ENCODE measurements around the gene RPL6.

Gene RPL6

DNA sequence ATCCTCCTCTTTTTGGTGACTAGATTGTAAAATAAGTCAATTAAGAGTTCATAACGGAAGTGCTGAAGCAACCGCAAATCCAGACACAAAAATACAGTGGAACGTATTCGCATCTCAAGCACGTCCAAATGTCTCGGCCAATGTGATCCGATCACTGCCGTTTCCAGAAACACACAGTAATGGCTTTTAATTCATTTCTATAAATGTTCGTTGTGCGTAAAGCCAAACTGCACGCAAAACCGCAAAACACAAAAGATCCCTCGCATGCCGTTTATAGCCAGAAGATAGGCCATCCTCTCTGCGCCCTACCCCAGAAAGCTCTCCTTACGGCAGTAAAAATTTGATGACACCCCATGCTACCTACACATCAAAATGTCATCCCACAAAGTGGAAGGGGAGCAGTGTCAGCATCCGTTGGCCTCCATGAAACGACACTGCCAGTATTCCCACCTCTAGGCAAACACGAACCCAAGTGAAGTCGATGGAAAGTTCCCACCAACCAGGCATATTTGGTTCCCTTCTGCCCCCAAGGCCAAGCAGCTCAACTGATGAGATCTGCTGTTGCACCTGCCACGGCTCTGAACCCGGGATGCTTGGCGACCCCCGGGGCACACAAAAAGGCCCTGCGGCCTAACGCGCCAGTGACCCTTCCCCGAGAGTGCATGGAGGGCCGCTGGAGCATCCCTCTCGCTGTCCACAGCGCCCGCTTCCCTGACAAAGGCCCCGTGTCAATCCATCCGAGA lies 28.6 kb downstream of the RPL6 start:
- peak in 18 of 56 donors; percentile 2 to 50 (median 28) for DNase-seq

GRCh38 chr12:112375105-112375504 lies 34.3 kb downstream of the RPL6 start:
- no peak for DNase-seq

GRCh38 chr12:112374166-112374740 lies 35.2 kb downstream of the RPL6 start:
- DNase-seq: no peak

DNA sequence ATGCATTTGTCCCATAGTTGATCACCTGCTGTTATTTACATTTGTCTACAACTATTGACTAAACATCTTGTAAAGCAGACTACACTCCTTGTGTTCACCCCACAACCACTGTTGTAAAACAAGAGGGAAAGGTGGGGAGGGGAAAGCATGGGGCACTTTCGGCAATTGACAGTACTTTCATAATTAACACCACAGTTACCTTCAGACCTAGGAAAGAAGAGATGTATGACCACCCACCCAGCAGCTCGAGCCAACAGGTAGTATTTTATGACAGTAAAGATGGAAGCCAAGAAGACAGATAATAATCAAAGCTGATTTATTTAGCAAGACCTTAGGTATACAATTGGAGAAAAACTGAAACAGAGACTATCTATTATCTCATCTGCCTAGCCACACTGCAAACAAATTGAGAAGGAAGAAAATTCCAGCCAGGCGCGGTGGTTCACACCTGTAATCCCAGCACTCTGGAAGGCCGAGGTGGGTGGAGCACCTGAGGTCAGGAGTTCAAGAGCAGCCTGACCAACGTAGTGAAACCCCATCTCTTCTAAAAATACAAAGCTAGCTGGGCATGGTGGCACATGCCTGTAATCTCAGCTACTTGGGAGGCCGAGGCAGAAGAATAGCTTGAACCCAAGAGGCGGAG lies 38.4 kb downstream of the RPL6 start:
- DNase-seq: no peak

- DNase-seq: no peak
These were observed 39.2 kb downstream of the RPL6 start for GRCh38 chr12:112370199-112370598.

DNA sequence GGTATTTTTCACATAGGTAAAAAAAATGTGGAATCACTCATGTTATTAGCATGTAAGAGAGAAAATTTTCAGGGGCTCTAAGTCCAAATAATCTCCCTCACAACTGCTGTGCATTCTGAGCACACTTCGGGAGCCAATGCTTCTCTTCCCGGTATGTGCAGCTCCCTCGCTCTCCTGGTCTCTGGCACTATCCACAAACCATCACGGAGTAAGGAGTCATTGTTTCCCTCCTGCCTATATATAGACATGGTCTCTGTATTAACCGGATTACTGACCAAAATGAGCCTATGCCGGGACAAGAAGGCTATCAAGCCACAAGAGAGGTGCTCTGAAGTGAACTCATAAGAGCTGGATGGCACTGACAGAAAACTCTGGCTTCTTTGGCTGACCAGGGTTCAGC lies 40.5 kb downstream of the RPL6 start:
- DNase-seq: no peak

- DNase-seq: no peak
These were observed 41.4 kb downstream of the RPL6 start for GRCh38 chr12:112367965-112368364.

- DNase-seq: no peak
These were observed 47.1 kb downstream of the RPL6 start for GRCh38 chr12:112362310-112362709.

GRCh38 chr12:112361271-112361670 lies 48.1 kb downstream of the RPL6 start:
- no peak for DNase-seq

DNA sequence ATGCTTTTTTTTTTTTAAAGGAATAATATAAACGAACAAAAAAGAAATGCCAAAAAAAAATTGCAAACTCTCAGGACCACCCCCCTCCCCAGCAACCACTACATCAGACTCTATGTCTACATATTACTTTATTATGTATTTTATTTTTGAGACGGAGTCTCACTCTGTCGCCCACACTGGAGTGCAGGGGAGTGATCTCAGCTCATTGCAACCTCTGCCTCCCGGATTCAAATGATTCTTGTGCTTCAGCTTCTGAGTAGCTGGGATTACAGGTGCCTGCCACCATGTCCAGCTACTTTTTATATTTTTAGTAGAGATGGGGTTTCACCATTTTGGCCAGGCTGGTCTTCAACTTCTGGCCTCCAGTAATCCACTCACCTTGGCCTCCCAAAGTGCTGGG lies 50.1 kb downstream of the RPL6 start:
- DNase-seq: no peak

DNA sequence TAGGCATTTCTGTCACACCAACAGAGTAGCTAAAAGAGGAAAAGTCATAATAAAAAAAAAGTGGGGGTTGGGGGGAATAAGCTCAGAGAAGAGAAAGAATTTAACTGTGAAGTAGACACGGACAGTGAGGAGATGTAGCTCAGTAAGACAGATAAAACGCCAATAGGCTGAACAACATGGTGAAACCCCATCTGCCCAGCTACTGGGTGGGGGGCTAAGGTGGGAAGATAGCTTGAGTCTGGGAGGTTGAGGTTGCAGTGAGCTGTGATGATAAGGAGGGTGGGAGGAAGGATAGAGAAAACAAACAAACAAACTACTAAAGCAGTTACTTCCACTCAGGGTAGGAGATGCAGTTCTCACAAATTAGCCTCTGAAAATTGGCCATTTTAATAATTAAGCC lies 52.2 kb downstream of the RPL6 start:
- DNase-seq: no peak

Data from amygdala (tissue), 56 donors.